HEK293 (cell line): ENCODE data around the gene GGNBP2.

Experiments used
- CTCF ChIA-PET: fragments of 350-600 bp; formaldehyde crosslinking; extraction: SDS; loops from one replicate; lab custom pipeline; 2021; ENCODE audit warnings: antibody characterized with exemption; lab: Yijun Ruan, JAX
- POLR2A ChIA-PET: fragments of 300-600 bp; formaldehyde crosslinking; extraction: SDS; loops from one replicate; lab custom pipeline; 2020; ENCODE audit warnings: antibody characterized with exemption, inconsistent platforms; lab: Yijun Ruan, JAX
- H3K27ac ChIP-seq: fragments of 200-500 bp; sonication (Bioruptor generic); 2 replicates; pipeline ENCODE4 v1.5.1; 2014; ENCODE audit warnings: low read depth, low read length, control low read depth, inconsistent platforms; ENCODE audit errors: extremely low read depth
- H3K36me3 ChIP-seq, 2 experiments: fragments of 200-500 bp in 1 of 2; sonication (Bioruptor generic) in 1 of 2; 1 replicate in 1 of 2; 2 replicates in 1 of 2; pipeline ENCODE4 v1.5.1; 2014 to 2017; ENCODE audit warnings: inconsistent platforms in 2 of 2, low read length in 2 of 2; ENCODE audit not compliant: control insufficient read depth in 2 of 2, insufficient read depth in 1 of 2
- H3K4me1 ChIP-seq: fragments of 200-500 bp; sonication (Bioruptor generic); 2 replicates; pipeline ENCODE4 v1.5.1; 2014; ENCODE audit warnings: mild to moderate bottlenecking, low read length, inconsistent platforms; ENCODE audit not compliant: control insufficient read depth, insufficient read depth
- H3K4me3 ChIP-seq: 2 replicates; pipeline ENCODE4 v1.5.1; 2011; ENCODE audit warnings: low read depth, mild to moderate bottlenecking, control low read depth, low read length, moderate library complexity
- H3K9me3 ChIP-seq: fragments of 200-500 bp; sonication (Bioruptor generic); 2 replicates; pipeline ENCODE4 v1.5.1; 2014; ENCODE audit warnings: low read depth, low read length, inconsistent platforms; ENCODE audit not compliant: control insufficient read depth, insufficient read depth
- GLIS1 ChIP-seq: fragments of 450-650 bp; formaldehyde crosslinking; IDR thresholded peaks from 2 replicates; pipeline ENCODE4 v1.5.1; 2016; ENCODE audit warnings: missing biosample characterization, missing genetic modification characterization
- GLIS2 ChIP-seq: fragments of 450-650 bp; formaldehyde crosslinking; IDR thresholded peaks from 2 replicates; pipeline ENCODE4 v1.5.1; 2016; ENCODE audit warnings: missing biosample characterization, missing genetic modification characterization
- HOXC10 ChIP-seq: sonication (generic); formaldehyde crosslinking; IDR thresholded peaks from 2 replicates; pipeline ENCODE4 v1.8.1; 2023; ENCODE audit warnings: mild to moderate bottlenecking, missing genetic modification reagents
- OSR2 ChIP-seq: fragments of 450-650 bp; formaldehyde crosslinking; IDR thresholded peaks from 2 replicates; pipeline ENCODE4 v1.5.1; 2016; ENCODE audit warnings: missing biosample characterization, missing genetic modification characterization
- TCF7L2 ChIP-seq: IDR thresholded peaks from 2 replicates; pipeline ENCODE4 v1.6.1; 2011; ENCODE audit warnings: low read depth, mild to moderate bottlenecking, inconsistent platforms, low read length, moderate library complexity, borderline replicate concordance
- ZBTB20 ChIP-seq: fragments of 450-650 bp; formaldehyde crosslinking; IDR thresholded peaks from 2 replicates; pipeline ENCODE4 v1.5.1; 2016; ENCODE audit warnings: missing biosample characterization, missing genetic modification characterization
- ZFP41 ChIP-seq: fragments of 450-650 bp; formaldehyde crosslinking; IDR thresholded peaks from 2 replicates; pipeline ENCODE4 v1.5.1; 2016; ENCODE audit warnings: missing biosample characterization, missing genetic modification characterization, borderline replicate concordance
- ZIC2 ChIP-seq: fragments of 450-650 bp; formaldehyde crosslinking; IDR thresholded peaks from 2 replicates; pipeline ENCODE4 v1.5.1; 2016; ENCODE audit warnings: missing biosample characterization, missing genetic modification characterization
- ZNF10 ChIP-seq: fragments of 450-650 bp; formaldehyde crosslinking; IDR thresholded peaks from 2 replicates; pipeline ENCODE4 v1.5.1; 2017; ENCODE audit warnings: missing biosample characterization, missing genetic modification characterization
- ZNF302 ChIP-seq: fragments of 450-650 bp; formaldehyde crosslinking; IDR thresholded peaks from 2 replicates; pipeline ENCODE4 v1.5.1; 2016; ENCODE audit warnings: missing biosample characterization, missing genetic modification characterization, low read depth
- ZNF341 ChIP-seq: fragments of 450-650 bp; formaldehyde crosslinking; IDR thresholded peaks from 2 replicates; pipeline ENCODE4; 2016; ENCODE audit warnings: low read depth, missing biosample characterization, missing genetic modification characterization
- ZNF513 ChIP-seq: fragments of 450-650 bp; IDR thresholded peaks from 2 replicates; pipeline ENCODE4 v1.5.1; 2018; ENCODE audit warnings: missing biosample characterization, missing genetic modification characterization
- ZNF521 ChIP-seq: fragments of 450-650 bp; formaldehyde crosslinking; IDR thresholded peaks from 2 replicates; pipeline ENCODE4 v1.5.1; 2017; ENCODE audit warnings: missing biosample characterization, mild to moderate bottlenecking, missing genetic modification characterization
- ZNF621 ChIP-seq: fragments of 450-650 bp; formaldehyde crosslinking; IDR thresholded peaks from 2 replicates; pipeline ENCODE4 v1.5.1; 2017; ENCODE audit warnings: missing biosample characterization, missing genetic modification characterization
- ZNF768 ChIP-seq: fragments of 450-650 bp; formaldehyde crosslinking; IDR thresholded peaks from 2 replicates; pipeline ENCODE4 v1.5.1; 2018; ENCODE audit warnings: missing biosample characterization, mild to moderate bottlenecking, missing genetic modification characterization
- ZSCAN4 ChIP-seq: fragments of 450-650 bp; formaldehyde crosslinking; IDR thresholded peaks from 2 replicates; pipeline ENCODE4 v1.5.1; 2017; ENCODE audit warnings: missing biosample characterization, missing genetic modification characterization
- TF ChIP-seq, protein P1 (sequence below): fragments of 450-650 bp; formaldehyde crosslinking; IDR thresholded peaks from 2 replicates; pipeline ENCODE4 v1.5.1; 2016; ENCODE audit warnings: missing biosample characterization, missing genetic modification characterization, low read depth
- TF ChIP-seq, protein P2 (sequence below): fragments of 450-650 bp; formaldehyde crosslinking; IDR thresholded peaks from 2 replicates; pipeline ENCODE4 v1.5.1; 2016; ENCODE audit warnings: missing biosample characterization, missing genetic modification characterization

GGNBP2 gene

GRCh38 chr17:36611345-36612072 is 66.8 kb downstream of the GGNBP2 start (continued):
- TF ChIP-seq OSR2 (tag by site-specific recombination) (no peak), ZBTB20 (tag by site-specific recombination) (no peak)
- TF ChIP-seq, all 188 proteins: peak for 3

DNA sequence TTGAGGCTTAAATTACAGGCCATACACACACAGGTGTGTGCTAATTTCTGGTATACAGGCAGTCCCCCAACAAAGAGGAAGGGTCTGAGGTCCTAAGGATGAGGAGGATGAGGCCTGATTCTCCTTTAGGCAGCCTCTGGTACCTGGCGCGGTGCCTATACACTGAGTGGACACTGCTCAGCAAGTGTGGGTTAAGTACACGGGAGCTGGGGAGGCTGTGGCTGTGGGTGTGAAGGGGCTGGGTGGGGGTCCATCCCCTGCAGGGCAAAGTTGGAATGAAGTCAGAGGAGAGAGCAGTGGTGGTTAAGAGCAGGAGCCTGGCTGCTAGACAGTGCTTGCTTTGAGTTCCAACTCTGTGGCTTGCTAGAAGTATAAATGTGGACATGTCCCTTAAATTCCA is 67.6 kb downstream of the GGNBP2 start:
- peaks cover 0 to 9% of the 10 kb centered on the region in 2 experiments; a peak in 2 of 3 replicates for H3K36me3 ChIP-seq
- no peaks in the 10 kb centered on the region for H3K9me3 ChIP-seq
- TF ChIP-seq ZNF10 (tag by site-specific recombination) (no peak), ZIC2 (0 out of 2 replicates have a peak, but pooled peaks have one; percentile 38), GLIS1 (tag by site-specific recombination) (peak; percentile 93), GLIS2 (tag by site-specific recombination) (peak; percentile 27; the same call in 1 of the 2 replicates)
- no peak overlapping the region for H3K27ac ChIP-seq
- H3K4me3 ChIP-seq, result no peak overlapping the region
- ChIA-PET POLR2A (interaction anchor here (1.0 kb wide), 1 partner anchor 9 kb away, joined by 4 read pairs; no protein-coding TSS in a partner anchor), CTCF (interaction anchor here (2.8 kb wide), 1 partner anchor 11 kb away, joined by 18 read pairs; the partner anchor contains the start of gene MRM1)
- no peaks in the 10 kb centered on the region; the same call in 1 of the 2 replicates for H3K4me1 ChIP-seq

GRCh38 chr17:36613155-36613554 is 68.4 kb downstream of the GGNBP2 start:
- TF ChIP-seq HOXC10 (CRISPR knock-in tag) (no peak), ZNF768 (tag by site-specific recombination) (no peak), ZNF521 (no peak), ZNF621 (tag by site-specific recombination) (no peak), TCF7L2 (no peak), ZFP41 (tag by site-specific recombination) (no peak)
- TF ChIP-seq, all 188 proteins: peak for 0
- H3K36me3 ChIP-seq, result peaks cover 0 to 3% of the 10 kb centered on the region in 2 experiments; a peak in 2 of 3 replicates
- H3K27ac ChIP-seq, result no peak overlapping the region
- CTCF ChIA-PET, result interaction anchor here (1.5 kb wide), 1 partner anchor 10 kb away, joined by 5 read pairs; no protein-coding TSS in a partner anchor
- H3K4me1 ChIP-seq, result no peaks in the 10 kb centered on the region; the same call in 1 of the 2 replicates
- H3K9me3 ChIP-seq, result no peaks in the 10 kb centered on the region
- POLR2A ChIA-PET, result interaction anchor here (1.0 to 1.4 kb wide), 2 partner anchors 10 to 12 kb away, joined by 4 to 7 read pairs; partner anchors contain the start of gene MRM1
- no peak overlapping the region for H3K4me3 ChIP-seq

DNA sequence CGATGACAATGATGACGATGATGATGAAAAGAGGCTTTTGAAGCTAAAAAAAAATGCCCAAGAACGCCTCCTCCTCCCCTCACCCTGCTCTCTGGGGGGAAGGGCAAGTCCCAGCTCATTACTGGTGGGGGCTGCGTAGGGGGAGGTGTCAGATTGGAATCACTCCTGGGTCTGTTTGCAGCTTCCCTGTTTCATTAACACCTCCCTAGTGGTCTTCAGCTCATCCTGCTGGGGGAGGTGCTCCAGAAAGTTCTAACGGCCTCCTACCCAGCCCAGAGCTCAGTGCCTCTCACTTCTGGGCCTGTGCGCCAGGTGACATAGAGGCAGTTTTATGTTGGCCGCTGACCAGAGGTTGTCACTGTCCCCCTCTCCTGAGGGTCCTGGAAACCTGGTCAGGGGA is 69.4 kb downstream of the GGNBP2 start:
- H3K27ac ChIP-seq, result no peak overlapping the region
- POLR2A ChIA-PET, result interaction anchor here (1.4 kb wide), 2 partner anchors 11 to 13 kb away, joined by 4 to 7 read pairs; partner anchors contain the start of gene MRM1
- no peak overlapping the region for H3K4me3 ChIP-seq
- CTCF ChIA-PET, result interaction anchor here (0.7 to 1.5 kb wide), 3 partner anchors 11 to 18 kb away, joined by 3 to 5 read pairs (median 5); no protein-coding TSS in a partner anchor
- no peaks in the 10 kb centered on the region; a peak in 1 of 3 replicates for H3K36me3 ChIP-seq
- TF ChIP-seq ZNF302 (tag by site-specific recombination), result no peak
- TF ChIP-seq, protein P1, sequence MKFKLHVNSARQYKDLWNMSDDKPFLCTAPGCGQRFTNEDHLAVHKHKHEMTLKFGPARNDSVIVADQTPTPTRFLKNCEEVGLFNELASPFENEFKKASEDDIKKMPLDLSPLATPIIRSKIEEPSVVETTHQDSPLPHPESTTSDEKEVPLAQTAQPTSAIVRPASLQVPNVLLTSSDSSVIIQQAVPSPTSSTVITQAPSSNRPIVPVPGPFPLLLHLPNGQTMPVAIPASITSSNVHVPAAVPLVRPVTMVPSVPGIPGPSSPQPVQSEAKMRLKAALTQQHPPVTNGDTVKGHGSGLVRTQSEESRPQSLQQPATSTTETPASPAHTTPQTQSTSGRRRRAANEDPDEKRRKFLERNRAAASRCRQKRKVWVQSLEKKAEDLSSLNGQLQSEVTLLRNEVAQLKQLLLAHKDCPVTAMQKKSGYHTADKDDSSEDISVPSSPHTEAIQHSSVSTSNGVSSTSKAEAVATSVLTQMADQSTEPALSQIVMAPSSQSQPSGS (tag by site-specific recombination), result no peak
- peak; percentile 40; the same call in 1 of the 2 replicates for TF ChIP-seq ZNF341
- TF ChIP-seq, protein P2, sequence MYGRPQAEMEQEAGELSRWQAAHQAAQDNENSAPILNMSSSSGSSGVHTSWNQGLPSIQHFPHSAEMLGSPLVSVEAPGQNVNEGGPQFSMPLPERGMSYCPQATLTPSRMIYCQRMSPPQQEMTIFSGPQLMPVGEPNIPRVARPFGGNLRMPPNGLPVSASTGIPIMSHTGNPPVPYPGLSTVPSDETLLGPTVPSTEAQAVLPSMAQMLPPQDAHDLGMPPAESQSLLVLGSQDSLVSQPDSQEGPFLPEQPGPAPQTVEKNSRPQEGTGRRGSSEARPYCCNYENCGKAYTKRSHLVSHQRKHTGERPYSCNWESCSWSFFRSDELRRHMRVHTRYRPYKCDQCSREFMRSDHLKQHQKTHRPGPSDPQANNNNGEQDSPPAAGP (tag by site-specific recombination), result no peak
- TF ChIP-seq ZNF513 (tag by site-specific recombination), result peak; percentile 69; the same call in 1 of the 2 replicates
- TF ChIP-seq ZSCAN4 (tag by site-specific recombination), result no peak
- no peaks in the 10 kb centered on the region for H3K9me3 ChIP-seq
- no peaks in the 10 kb centered on the region; the same call in 1 of the 2 replicates for H3K4me1 ChIP-seq
